SH-SY5Y (cell line): ENCODE measurements around the gene CRYBG1.

ENCODE experiments used
- GATA2 ChIP-seq: IDR thresholded peaks from 2 replicates; pipeline ENCODE4 v1.6.1; 2011; ENCODE audit warnings: mild to moderate bottlenecking, low read depth, low read length
- GATA3 ChIP-seq: IDR thresholded peaks from 2 replicates; pipeline ENCODE4 v1.6.1; 2011; ENCODE audit warnings: low read depth, mild to moderate bottlenecking, low read length, moderate library complexity

- TF ChIP-seq GATA2 = no peak
- no peak for TF ChIP-seq GATA3
Observed at GRCh38 chr6:106540432-106540831, 179.9 kb downstream of the CRYBG1 start.
